Left forelimb (tissue), 1 donor: ENCODE data around the gene SH3RF2.
"Not testable (repeated sequence)": the region's sequence is repeated elsewhere in the genome, so short reads cannot be mapped to it uniquely, and the experiment has no call there.

Source experiments
- DNase-seq: peaks from one replicate; pipeline ENCODE4 v3.0.0-alpha.2; 2018; ENCODE audit warnings: low spot score

Gene SH3RF2

GRCh38 chr5:145980259-145980658 lies 43.9 kb downstream of the SH3RF2 start:
- no peak for DNase-seq

DNA sequence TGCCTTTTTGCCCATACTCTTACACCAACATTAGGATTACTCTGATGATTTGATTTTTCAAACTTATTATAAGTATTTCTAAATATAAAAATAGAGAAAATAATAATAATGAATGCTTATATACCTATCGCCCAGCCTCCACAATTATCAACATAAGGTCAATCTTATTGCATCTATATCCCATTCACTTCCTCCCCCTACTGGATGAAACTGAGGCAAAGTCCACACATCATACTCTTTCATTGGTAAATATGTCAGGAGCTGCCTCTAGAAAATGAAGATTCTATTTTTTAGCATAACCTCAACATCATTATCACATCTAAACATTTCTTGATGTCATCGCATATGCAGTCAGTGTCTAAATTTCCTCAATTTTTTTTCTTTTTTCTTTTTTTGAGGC lies 44.3 kb downstream of the SH3RF2 start:
- no peak for DNase-seq

DNA sequence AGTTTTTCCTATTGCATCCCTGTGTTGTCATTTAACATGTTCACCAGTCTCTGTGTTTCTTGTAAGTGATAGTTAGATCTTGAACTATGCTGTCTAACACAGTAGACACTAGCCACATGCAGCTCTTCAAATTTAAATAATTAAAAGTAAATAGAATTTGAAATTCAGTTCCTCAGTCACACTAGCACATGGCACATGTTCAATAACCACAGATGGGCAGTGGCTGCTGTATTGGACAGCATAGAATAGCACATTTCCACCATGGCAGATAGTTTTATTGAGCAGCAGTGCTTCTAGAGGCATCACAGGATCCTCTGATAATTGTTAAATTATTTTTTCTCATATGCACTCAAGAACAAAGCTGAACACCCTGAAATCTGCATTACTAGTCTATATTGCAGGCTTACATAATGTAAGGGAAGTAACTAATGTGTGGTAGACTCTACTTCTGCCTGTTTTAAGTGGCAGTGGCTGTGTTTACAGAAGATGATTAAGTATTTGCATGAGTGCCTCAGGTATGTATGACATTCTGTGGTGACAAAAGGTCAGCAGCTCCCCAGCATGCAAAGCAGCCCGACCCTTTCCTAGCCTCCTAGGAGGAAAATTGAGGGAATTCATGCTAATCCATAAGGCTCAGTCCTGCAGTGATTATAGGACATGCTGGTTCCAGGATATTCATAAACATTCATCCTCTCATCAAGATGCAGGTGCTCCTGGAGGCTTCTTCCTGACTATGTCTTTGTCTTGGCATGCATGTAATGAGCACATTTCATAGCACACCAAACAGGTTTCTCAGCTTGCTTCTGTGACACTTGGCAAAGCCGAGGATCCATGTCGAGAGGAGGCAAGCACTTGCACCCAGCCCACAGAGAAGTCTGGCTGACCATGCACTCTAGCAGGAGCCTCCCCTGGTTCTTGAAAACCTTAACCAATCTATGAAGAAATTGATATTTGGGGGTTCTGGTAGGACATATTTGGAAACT lies 45.5 kb downstream of the SH3RF2 start:
- DNase-seq = no peak

DNA sequence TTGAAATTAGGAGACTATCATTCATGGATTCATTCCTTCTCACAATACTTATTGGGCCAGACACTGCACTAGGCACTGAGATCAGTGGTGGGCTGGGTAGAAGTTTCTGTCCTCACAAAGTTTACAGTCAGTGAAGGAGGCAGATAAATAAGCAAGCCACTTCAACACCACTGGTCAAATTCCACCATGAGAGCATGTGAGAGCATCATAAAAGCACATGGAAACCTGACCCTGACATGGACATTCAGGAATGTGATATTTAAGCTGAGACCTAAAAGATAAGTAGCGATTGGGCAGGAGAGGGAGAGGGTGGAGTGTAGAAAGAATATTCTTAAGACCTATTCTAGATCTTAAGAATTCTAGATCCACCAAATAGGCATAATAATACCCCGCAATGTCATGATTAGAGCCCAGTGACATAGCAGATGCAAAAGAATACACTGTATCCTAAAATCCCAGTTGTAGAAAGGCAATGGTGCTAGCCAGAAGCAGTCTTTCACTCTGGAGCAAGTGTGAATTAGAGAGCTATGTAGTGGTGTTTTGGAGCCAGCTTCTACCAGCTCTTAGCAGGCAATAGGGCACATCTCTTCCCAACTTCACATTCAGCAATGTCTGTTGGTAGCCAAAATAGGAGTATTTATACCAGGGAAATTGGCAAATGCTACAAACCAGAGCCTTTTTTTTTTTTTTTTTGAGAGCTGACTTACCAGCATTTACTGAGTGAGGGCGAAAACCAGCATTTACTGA lies 46.4 kb downstream of the SH3RF2 start:
- DNase-seq = no peak

DNA sequence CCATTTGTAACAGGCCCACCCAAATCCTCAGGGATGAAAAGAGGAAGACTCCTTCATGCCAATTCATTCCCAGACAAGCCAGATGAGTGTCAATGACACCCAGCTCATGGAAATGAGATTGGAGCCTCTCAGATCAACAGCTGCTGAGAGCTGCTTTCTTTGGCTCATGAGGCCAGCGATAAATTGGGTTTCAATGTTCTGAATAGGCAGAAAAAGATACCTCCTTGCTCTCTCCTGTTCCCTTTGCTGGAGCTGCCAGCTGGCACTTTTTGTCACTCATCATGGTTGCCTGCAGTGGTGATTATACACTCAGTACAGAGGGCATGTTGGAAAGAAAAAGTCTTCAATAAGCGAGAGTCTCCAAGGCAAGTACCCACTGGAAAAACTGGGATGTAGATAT lies 47.1 kb downstream of the SH3RF2 start:
- DNase-seq = no peak

DNA sequence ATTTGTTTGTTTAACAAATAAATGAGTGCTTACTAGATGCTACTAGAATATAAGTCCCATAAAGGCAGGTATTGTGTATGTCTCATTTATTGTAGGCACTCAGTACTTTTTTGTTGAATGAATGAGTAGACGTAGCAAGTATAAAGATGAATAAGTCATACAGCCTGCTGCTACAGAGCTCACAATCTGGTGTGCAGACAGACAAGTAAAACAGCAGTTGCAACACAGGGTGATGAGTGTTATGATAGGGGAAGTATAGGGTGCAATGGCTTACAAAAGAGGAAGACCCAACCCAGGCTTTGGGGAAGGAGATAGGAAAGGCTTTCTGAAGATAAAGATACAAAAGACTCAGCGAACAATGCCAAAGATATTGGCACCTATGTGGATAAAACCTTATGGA lies 47.7 kb downstream of the SH3RF2 start:
- no peak for DNase-seq

- DNase-seq = no peak
Observed at GRCh38 chr5:145987856-145988255, 51.5 kb downstream of the SH3RF2 start.

- no peak for DNase-seq
Observed at GRCh38 chr5:145988993-145989392, 52.6 kb downstream of the SH3RF2 start.

GRCh38 chr5:145989428-145989827 lies 53.0 kb downstream of the SH3RF2 start:
- no peak for DNase-seq

GRCh38 chr5:145990170-145990569 lies 53.8 kb downstream of the SH3RF2 start:
- DNase-seq = no peak

DNA sequence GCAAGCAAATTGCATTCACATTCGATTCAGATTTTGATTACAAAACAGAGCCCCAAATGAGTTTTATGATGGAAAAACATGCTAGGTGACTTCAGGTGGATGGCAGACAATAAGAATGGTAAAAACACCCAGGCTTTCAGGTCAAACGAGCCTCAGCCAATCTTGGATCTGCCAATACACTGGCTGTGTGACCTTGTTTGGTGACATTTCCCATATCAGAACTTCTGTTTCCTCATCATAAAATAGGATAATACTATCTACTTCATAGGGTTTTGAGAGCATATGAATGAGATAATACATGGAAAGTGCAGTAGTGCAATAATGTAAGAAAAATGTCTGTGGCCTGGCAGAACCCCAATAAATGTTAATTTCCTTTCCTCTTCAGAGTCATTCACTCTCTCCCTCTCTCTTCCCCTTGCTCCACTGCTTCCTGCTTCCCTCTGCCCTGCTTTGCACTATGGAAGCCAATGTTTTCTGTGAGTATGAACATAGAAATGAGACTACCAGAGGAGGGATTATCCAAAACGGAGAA lies 54.7 kb downstream of the SH3RF2 start:
- DNase-seq = no peak

- not testable (repeated sequence) for DNase-seq
Observed at GRCh38 chr5:145993538-145993937, 57.2 kb downstream of the SH3RF2 start.

GRCh38 chr5:145996135-145996534 lies 59.8 kb downstream of the SH3RF2 start:
- no peak for DNase-seq

- DNase-seq = no peak
Observed at GRCh38 chr5:145999208-145999607, 62.8 kb downstream of the SH3RF2 start.

- no peak for DNase-seq
Observed at GRCh38 chr5:146000072-146000471, 63.7 kb downstream of the SH3RF2 start.

- DNase-seq = no peak
Observed at GRCh38 chr5:146001544-146002190, 65.3 kb downstream of the SH3RF2 start.

- no peak for DNase-seq
Observed at GRCh38 chr5:146002491-146002890, 66.1 kb downstream of the SH3RF2 start.

GRCh38 chr5:146003852-146004251 lies 67.5 kb downstream of the SH3RF2 start:
- no peak for DNase-seq

GRCh38 chr5:146005264-146005663 lies 68.9 kb downstream of the SH3RF2 start:
- DNase-seq = no peak

DNA sequence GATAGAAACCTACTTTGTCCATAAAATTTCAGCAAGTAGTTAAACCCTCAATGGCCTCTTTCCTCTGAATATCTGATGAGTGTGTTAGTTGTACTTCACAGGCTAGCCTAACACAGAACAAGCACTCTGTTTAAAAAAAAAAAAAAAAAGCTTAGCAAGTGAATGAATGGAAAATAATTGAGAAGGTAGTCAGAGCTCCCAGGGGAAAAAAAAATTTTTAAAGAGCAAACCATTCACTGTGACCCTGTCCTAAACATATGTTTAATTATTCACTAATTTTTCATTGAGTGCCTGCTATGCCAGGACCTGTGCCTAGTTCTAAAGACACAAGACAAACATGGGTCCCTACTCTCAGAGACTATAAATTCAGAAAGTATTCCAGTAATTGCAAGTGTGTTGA lies 69.3 kb downstream of the SH3RF2 start:
- DNase-seq = no peak

DNA sequence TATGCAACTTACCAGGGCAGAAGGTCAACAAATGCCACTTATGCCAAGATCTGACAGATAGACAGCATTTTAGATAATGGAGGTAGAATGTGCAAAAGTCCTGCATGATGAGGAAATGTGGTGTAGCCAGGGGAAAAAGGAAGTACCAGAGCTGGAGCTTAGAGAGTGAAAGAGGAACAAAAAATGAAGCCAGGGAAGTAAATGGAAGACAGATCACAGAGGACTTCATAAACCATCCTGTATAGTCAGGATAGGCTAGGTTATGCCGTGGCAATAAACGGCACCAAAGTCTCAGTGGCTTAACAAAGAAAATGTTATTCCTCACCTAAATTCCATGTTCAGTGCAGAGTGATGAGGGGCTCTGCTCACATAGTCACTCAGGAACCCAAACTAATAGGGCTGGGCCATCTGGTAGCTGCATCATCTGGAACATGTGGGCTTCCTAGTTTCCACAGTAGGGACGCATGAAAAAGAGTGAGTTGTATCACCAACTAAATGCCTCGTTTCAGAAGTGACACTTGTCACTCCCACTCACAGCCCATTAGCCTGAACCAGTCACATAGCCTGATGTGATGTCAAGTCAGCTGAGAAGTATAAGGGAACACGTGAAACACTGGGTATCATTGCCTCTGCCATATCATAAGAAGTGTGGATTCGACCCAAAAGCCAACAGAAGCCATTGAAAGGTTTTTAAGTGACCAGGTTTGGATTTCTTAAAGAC lies 70.3 kb downstream of the SH3RF2 start:
- DNase-seq = no peak

GRCh38 chr5:146007270-146007669 lies 70.9 kb downstream of the SH3RF2 start:
- no peak for DNase-seq
